Measurements from ENCODE around the gene KREMEN1. TPM values are rescaled to one million over a fixed set of nuclear protein-coding genes. Genes with fewer than 3 reads are reported as not detected.
"Not testable (repeated sequence)": the region's sequence is repeated elsewhere in the genome, so short reads cannot be mapped to it uniquely, and the experiment has no call there.

KREMEN1 gene
- total and polyA plus RNA-seq, 10 of the 15 experiments (the other 5 are each of a cell fraction or from before 2014, with no cell fraction given), result 0.10 to 2.5 (median 0.20) TPM; not detected in 1

GRCh38 chr22:29039684-29040083 is 33.2 kb upstream of the KREMEN1 start:
- in situ Hi-C loops (cut with MboI) (loop anchor here (5.0 to 25.0 kb wide), 3 partner anchors 187 to 1002 kb away; no protein-coding TSS in a partner anchor), intact Hi-C loops (cut with micrococcal nuclease; ENCODE audit: unreplicated experiment) (loop anchor here (1.0 to 10.0 kb wide), 4 partner anchors 115 to 439 kb away; no protein-coding TSS in a partner anchor)
- not testable (repeated sequence) for H3K36me3 ChIP-seq (ENCODE audit: control insufficient read depth in 2 of 2, insufficient read depth in 2 of 2, low read length in 1 of 2); H3K9me3 ChIP-seq (replicated peaks; ENCODE audit: control insufficient read depth, insufficient read depth, low read length); H3K4me3 ChIP-seq; BruUV-seq (replicated peaks); H3K9ac ChIP-seq (ENCODE audit: control insufficient read depth, insufficient read depth, low read length); H2AFZ ChIP-seq (ENCODE audit: control insufficient read depth, low read depth, low read length); H3K79me2 ChIP-seq (ENCODE audit: control insufficient read depth, insufficient read depth, low read length); H3K27me3 ChIP-seq (replicated peaks in 1 of 2; ENCODE audit: control insufficient read depth in 2 of 2, insufficient read depth in 2 of 2, low read length in 1 of 2); H3K4me2 ChIP-seq (ENCODE audit: control insufficient read depth, insufficient read depth); H3K27ac ChIP-seq (ENCODE audit: control insufficient read depth, insufficient read depth); H4K20me1 ChIP-seq (ENCODE audit: control insufficient read depth, insufficient read depth); H3K4me1 ChIP-seq (ENCODE audit: control insufficient read depth, insufficient read depth, low read length); FAIRE-seq; DNase-seq (ENCODE audit: low read depth, low spot score)
- ChIA-PET POLR2A (interaction anchor here (0.7 to 1.0 kb wide), 8 partner anchors 12 to 251 kb away, joined by 3 to 7 read pairs (median 4); no protein-coding TSS in a partner anchor), RAD21 (ENCODE audit: unreplicated experiment) (interaction anchor here (0.6 to 8.5 kb wide), 27 partner anchors 8 to 421 kb away, joined by 3 to 119 read pairs (median 9); partner anchors contain the start of genes KREMEN1 and ZNRF3), CTCF (interaction anchor here (0.6 to 9.5 kb wide), 37 partner anchors 8 to 439 kb away, joined by 3 to 195 read pairs (median 13); partner anchors contain the start of genes XBP1 and ZNRF3), SMC1A (ENCODE audit: uncharacterized antibody, unreplicated experiment) (interaction anchor here (0.7 to 9.1 kb wide), 35 partner anchors 8 to 439 kb away, joined by 3 to 187 read pairs (median 10); no protein-coding TSS in a partner anchor)
- WGBS (ENCODE audit: insufficient coverage, insufficient replicate concordance, low lambda C conversion rate, missing lambda C conversion rate), result 4% methylated on average over 4 of the region's 4 CpGs
- ATAC-seq, result peak; percentile 13; the same call in 2 of the 3 replicates

- FAIRE-seq (peak; percentile 98), ATAC-seq (peak; percentile 92), DNase-seq (ENCODE audit: low read depth, low spot score) (peak; percentile 36)
- Histone ChIP-seq H3K4me3 (no peak overlapping the region), H3K79me2 (ENCODE audit: control insufficient read depth, insufficient read depth, low read length) (no peaks in the 10 kb centered on the region), H3K27me3 (replicated peaks in 1 of 2; ENCODE audit: control insufficient read depth in 2 of 2, insufficient read depth in 2 of 2, low read length in 1 of 2) (no peaks in the 10 kb centered on the region), H3K36me3 (ENCODE audit: control insufficient read depth in 2 of 2, insufficient read depth in 2 of 2, low read length in 1 of 2) (peaks cover 0 to 3% of the 10 kb centered on the region in 2 experiments; a peak in 2 of 4 replicates), H3K4me2 (ENCODE audit: control insufficient read depth, insufficient read depth) (no peak overlapping the region), H3K9ac (ENCODE audit: control insufficient read depth, insufficient read depth, low read length) (no peak overlapping the region), H3K27ac (ENCODE audit: control insufficient read depth, insufficient read depth) (no peak overlapping the region), H3K9me3 (replicated peaks; ENCODE audit: control insufficient read depth, insufficient read depth, low read length) (no peaks in the 10 kb centered on the region), H3K4me1 (ENCODE audit: control insufficient read depth, insufficient read depth, low read length) (no peaks in the 10 kb centered on the region), H2AFZ (ENCODE audit: control insufficient read depth, low read depth, low read length) (no peak overlapping the region), H4K20me1 (ENCODE audit: control insufficient read depth, insufficient read depth) (no peaks in the 10 kb centered on the region)
- in situ Hi-C loops (cut with MboI), result loop anchor here (25.0 kb wide), 1 partner anchor 1003 kb away; no protein-coding TSS in a partner anchor
- ChIA-PET CTCF (interaction anchor here (0.6 to 9.5 kb wide), 74 partner anchors 9 to 449 kb away, joined by 3 to 195 read pairs (median 5); partner anchors contain the start of genes XBP1 and ZNRF3), RAD21 (ENCODE audit: unreplicated experiment) (interaction anchor here (0.6 to 8.5 kb wide), 66 partner anchors 9 to 440 kb away, joined by 3 to 119 read pairs (median 6); partner anchors contain the start of genes KREMEN1 and ZNRF3), SMC1A (ENCODE audit: uncharacterized antibody, unreplicated experiment) (interaction anchor here (0.5 to 9.1 kb wide), 77 partner anchors 9 to 989 kb away, joined by 3 to 187 read pairs (median 4); partner anchors contain the start of gene C22orf31), POLR2A (interaction anchor here (0.5 to 1.4 kb wide), 11 partner anchors 11 to 398 kb away, joined by 3 to 7 read pairs (median 3); no protein-coding TSS in a partner anchor)
- no TSS peak for BruUV-seq (replicated peaks)
- intact Hi-C loops (cut with micrococcal nuclease; ENCODE audit: unreplicated experiment), result loop anchor here (1.0 to 10.0 kb wide), 3 partner anchors 114 to 205 kb away; no protein-coding TSS in a partner anchor
- WGBS (ENCODE audit: insufficient coverage, insufficient replicate concordance, low lambda C conversion rate, missing lambda C conversion rate), result 38% methylated on average over 9 of the region's 9 CpGs
- TF ChIP-seq NRF1 (conservative IDR thresholded peaks at IDR 0.05; ENCODE audit: low read depth, low read length) (no peak), HDAC6 (IDR thresholded peaks at IDR 0.05; ENCODE audit: unreplicated experiment) (no peak), HDGF (IDR thresholded peaks at IDR 0.05) (no peak), SREBF1 (IDR thresholded peaks at IDR 0.05; ENCODE audit: low read length) (no peak), ZNF274 (IDR thresholded peaks at IDR 0.05; ENCODE audit: insufficient read depth, insufficient read length) (no peak), RAD21 (IDR thresholded peaks at IDR 0.05; ENCODE audit: insufficient read depth, low read depth, low read length) (peak; percentile 97), E2F8 (IDR thresholded peaks at IDR 0.05; ENCODE audit: low read depth, partially characterized antibody) (no peak), E2F4 (IDR thresholded peaks at IDR 0.05; ENCODE audit: low read depth, low read length) (no peak), SMC3 (IDR thresholded peaks at IDR 0.05; ENCODE audit: borderline replicate concordance, low read length) (peak; percentile 97), CREM (IDR thresholded peaks at IDR 0.05; ENCODE audit: low read depth) (no peak)
These were observed 32.2 kb upstream of the KREMEN1 start for GRCh38 chr22:29040385-29041275.
